SU-DHL-6 (cell line): Measurements from ENCODE around the gene ZNF213.

ENCODE experiments used
- H2AFZ ChIP-seq: fragments of 200-600 bp; sonication (generic); 2 replicates; pipeline ENCODE4 v1.6.1; 2014; ENCODE audit warnings: low read depth, mild to moderate bottlenecking, moderate library complexity, mixed read lengths, antibody characterized with exemption, low read length; ENCODE audit not compliant: severe bottlenecking
- H3F3A ChIP-seq: fragments of 200-600 bp; shearing (Covaris generic); 2 replicates; pipeline ENCODE4 v1.6.0; 2016; ENCODE audit warnings: antibody characterized with exemption, mild to moderate bottlenecking; ENCODE audit not compliant: insufficient read depth
- H3K27ac ChIP-seq: fragments of 200-600 bp; sonication (generic); 2 replicates; pipeline ENCODE4 v1.5.1; 2016; ENCODE audit warnings: low read depth, mild to moderate bottlenecking, low read length, moderate library complexity, mixed read lengths
- H3K27me3 ChIP-seq: fragments of 200-600 bp; sonication (generic), shearing (Covaris generic); 2 replicates; pipeline ENCODE4 v1.6.0; 2014; ENCODE audit warnings: mild to moderate bottlenecking, low read length
- H3K36me3 ChIP-seq: fragments of 200-600 bp; sonication (generic); 2 replicates; pipeline ENCODE4 v1.6.1; 2014; ENCODE audit warnings: mild to moderate bottlenecking, low read length, mixed read lengths
- H3K4me2 ChIP-seq: fragments of 300-600, 200-600 bp; shearing (Covaris generic), sonication (generic); 2 replicates; pipeline ENCODE4 v1.6.0; 2014; ENCODE audit warnings: low read length, low read depth, mild to moderate bottlenecking; ENCODE audit not compliant: poor library complexity, severe bottlenecking
- H3K4me3 ChIP-seq: fragments of 200-600 bp; sonication (generic); 2 replicates; pipeline ENCODE4 v1.5.1; 2014; ENCODE audit warnings: antibody characterized with exemption, low read length, mild to moderate bottlenecking, mixed read lengths; ENCODE audit not compliant: insufficient read depth, poor library complexity, severe bottlenecking
- H3K79me2 ChIP-seq: fragments of 200-600 bp; sonication (generic); 2 replicates; pipeline ENCODE4 v1.6.1; 2014; ENCODE audit warnings: mild to moderate bottlenecking, low read length, moderate library complexity; ENCODE audit not compliant: insufficient read depth
- H3K9ac ChIP-seq: fragments of 200-600 bp; sonication (generic); 2 replicates; pipeline ENCODE4 v1.7.0; 2014; ENCODE audit warnings: mild to moderate bottlenecking, low read length
- H3K9me2 ChIP-seq: fragments of 200-600 bp; sonication (generic); replicated peaks from 2 replicates; pipeline ENCODE4 v1.6.1; 2014; ENCODE audit warnings: low read length; ENCODE audit not compliant: insufficient read depth
- H3K9me3 ChIP-seq: fragments of 200-600 bp; sonication (generic); 2 replicates; pipeline ENCODE4 v1.6.1; 2014; ENCODE audit warnings: low read length, mixed read lengths; ENCODE audit not compliant: insufficient read depth
- H4K20me1 ChIP-seq: fragments of 200-600 bp; sonication (generic); 2 replicates; pipeline ENCODE4 v1.6.1; 2014; ENCODE audit warnings: low read depth, mild to moderate bottlenecking, antibody characterized with exemption, low read length, moderate library complexity, mixed read lengths
- EZH2phosphoT487 ChIP-seq: fragments of 200-600 bp; sonication (generic), shearing (Covaris generic); conservative IDR thresholded peaks from 2 replicates; pipeline ENCODE4 v1.6.1; 2018; ENCODE audit warnings: mild to moderate bottlenecking, antibody characterized with exemption, low read length, moderate library complexity, mixed read lengths
- TF ChIP-seq, protein P1 (sequence below): fragments of 200-600 bp; sonication (generic); IDR thresholded peaks from one replicate; pipeline ENCODE4 v1.5.1; 2017; ENCODE audit warnings: antibody characterized with exemption, mild to moderate bottlenecking, low read length, moderate library complexity; ENCODE audit not compliant: insufficient read depth, poor library complexity, severe bottlenecking

The ZNF213 gene

DNA sequence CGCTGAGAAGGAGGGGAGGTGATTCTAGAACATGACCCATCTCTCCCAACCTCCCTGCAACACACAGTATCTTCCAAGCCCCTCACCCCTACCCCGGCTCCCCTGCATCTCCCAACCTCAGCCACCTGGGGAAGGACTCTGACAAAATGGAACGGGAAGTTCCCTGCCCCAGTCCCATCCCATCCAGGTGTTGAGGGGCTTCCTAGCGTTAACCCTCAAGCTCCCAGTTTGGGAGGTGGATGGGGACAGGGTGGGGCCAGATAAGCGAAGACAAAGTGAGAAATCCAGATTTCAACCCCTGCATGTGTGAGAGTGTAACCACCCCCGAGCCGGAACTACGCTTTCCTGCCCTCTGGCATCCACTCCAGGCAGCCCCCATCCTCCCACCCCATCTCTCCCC, 37.6 kb upstream of the ZNF213 start:
- no peak overlapping the region for H3K27ac ChIP-seq
- peaks cover 5% of the 10 kb centered on the region; the same call in 1 of the 2 replicates for H3F3A ChIP-seq
- no peaks in the 10 kb centered on the region for H4K20me1 ChIP-seq
- H2AFZ ChIP-seq, result no peak overlapping the region
- no peak overlapping the region for H3K4me3 ChIP-seq
- no peaks in the 10 kb centered on the region for H3K79me2 ChIP-seq
- no peak for TF ChIP-seq EZH2phosphoT487
- TF ChIP-seq, protein P1, sequence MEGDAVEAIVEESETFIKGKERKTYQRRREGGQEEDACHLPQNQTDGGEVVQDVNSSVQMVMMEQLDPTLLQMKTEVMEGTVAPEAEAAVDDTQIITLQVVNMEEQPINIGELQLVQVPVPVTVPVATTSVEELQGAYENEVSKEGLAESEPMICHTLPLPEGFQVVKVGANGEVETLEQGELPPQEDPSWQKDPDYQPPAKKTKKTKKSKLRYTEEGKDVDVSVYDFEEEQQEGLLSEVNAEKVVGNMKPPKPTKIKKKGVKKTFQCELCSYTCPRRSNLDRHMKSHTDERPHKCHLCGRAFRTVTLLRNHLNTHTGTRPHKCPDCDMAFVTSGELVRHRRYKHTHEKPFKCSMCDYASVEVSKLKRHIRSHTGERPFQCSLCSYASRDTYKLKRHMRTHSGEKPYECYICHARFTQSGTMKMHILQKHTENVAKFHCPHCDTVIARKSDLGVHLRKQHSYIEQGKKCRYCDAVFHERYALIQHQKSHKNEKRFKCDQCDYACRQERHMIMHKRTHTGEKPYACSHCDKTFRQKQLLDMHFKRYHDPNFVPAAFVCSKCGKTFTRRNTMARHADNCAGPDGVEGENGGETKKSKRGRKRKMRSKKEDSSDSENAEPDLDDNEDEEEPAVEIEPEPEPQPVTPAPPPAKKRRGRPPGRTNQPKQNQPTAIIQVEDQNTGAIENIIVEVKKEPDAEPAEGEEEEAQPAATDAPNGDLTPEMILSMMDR, result no peak
- no peaks in the 10 kb centered on the region for H3K9me3 ChIP-seq
- no peak overlapping the region for H3K4me2 ChIP-seq
- H3K36me3 ChIP-seq, result no peaks in the 10 kb centered on the region
- no peaks in the 10 kb centered on the region for H3K27me3 ChIP-seq
- H3K9me2 ChIP-seq, result no peaks in the 10 kb centered on the region
- H3K9ac ChIP-seq, result no peak overlapping the region

DNA sequence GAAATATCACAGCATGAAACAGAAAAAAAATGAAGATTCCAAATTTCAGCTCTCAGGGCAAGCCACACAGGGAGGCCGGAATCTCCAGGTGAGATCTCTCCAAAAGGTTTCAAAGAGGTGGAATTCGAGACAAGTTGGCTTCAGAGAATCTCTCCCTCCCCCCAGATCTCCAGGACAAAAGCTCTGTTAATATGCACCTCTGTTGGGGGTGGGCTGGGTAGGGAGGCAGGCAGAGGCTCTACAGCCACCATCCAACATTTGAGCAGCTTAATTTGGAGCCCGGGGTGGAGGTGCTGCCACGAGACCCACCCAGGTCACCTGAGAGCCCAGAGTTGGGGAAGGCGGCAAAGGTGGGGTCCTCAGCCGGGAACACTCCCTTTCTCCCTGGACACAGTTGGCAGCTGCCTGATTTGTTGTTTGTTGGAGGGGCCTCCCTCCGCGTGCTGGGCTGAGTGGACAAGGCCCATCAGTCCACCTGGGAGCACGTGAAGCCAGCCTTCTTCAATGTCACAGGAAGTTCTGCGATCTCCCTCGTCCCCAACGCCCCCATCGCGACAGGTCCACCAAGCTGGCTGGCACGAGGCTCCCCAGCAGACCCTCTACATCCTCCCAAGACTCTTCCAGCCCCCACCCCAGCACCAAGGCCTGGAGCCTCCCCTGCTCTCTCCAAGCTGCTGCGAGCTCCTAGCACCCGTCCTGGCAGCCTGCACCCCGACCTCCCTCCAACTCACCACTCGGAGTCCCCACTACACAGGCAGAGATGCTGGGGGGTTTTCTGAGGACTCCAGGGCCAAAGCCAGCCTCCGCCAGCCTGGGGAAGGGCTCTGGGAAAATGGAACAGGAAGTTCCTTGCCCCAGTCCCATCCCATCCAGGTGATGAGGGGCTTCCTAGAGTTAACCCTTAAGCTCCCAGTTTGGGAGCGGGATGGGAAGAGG, 36.1 kb upstream of the ZNF213 start, which contains the start of gene ZSCAN10:
Gene ZSCAN10 (minus strand): TSS at position 836 of the 936 bp plus-strand sequence. CDS start 6,357 bp downstream, outside the sequence.
- no peaks in the 10 kb centered on the region for H3K36me3 ChIP-seq
- H3K9me3 ChIP-seq, result no peaks in the 10 kb centered on the region
- no peaks in the 10 kb centered on the region for H3K79me2 ChIP-seq
- H3K9me2 ChIP-seq, result no peaks in the 10 kb centered on the region
- no peaks in the 10 kb centered on the region for H4K20me1 ChIP-seq
- no peak within 1 kb of the TSS for H3K27ac ChIP-seq
- no peaks in the 10 kb centered on the region for H3K27me3 ChIP-seq
- no peak within 1 kb of the TSS for H3K9ac ChIP-seq
- no peak for TF ChIP-seq EZH2phosphoT487
- TF ChIP-seq, protein P1, result no peak
- H3K4me2 ChIP-seq, result no peak within 1 kb of the TSS
- H2AFZ ChIP-seq, result no peak within 1 kb of the TSS
- peaks cover 5% of the 10 kb centered on the region; the same call in 1 of the 2 replicates for H3F3A ChIP-seq
- H3K4me3 ChIP-seq, result no peak within 1 kb of the TSS

DNA sequence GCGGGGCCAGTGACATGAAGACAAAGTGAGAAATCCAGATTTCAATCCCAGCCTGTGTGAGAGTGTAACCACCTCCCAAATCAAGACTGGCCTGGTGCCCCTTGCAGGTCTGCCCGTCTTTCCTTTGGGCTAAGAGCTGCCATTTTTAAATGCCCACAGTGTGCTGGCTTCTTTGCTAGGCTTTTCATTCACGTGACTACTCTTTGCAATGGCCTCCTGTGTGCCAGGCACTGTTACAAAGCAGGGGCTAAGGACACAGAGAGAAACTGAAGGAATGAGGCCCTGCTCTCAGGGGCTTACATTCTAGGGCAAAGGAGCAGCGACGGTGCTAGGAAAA, 35.5 kb upstream of the ZNF213 start:
- H3K79me2 ChIP-seq, result no peaks in the 10 kb centered on the region
- H3K27ac ChIP-seq, result no peak overlapping the region
- H3K9me2 ChIP-seq, result no peaks in the 10 kb centered on the region
- no peaks in the 10 kb centered on the region for H3K9me3 ChIP-seq
- H3K36me3 ChIP-seq, result no peaks in the 10 kb centered on the region
- no peaks in the 10 kb centered on the region for H3K27me3 ChIP-seq
- TF ChIP-seq, protein P1, result no peak
- TF ChIP-seq EZH2phosphoT487, result no peak
- H3F3A ChIP-seq, result peaks cover 5% of the 10 kb centered on the region; the same call in 1 of the 2 replicates
- H3K9ac ChIP-seq, result no peak overlapping the region
- no peak overlapping the region for H3K4me2 ChIP-seq
- no peak overlapping the region for H3K4me3 ChIP-seq
- no peaks in the 10 kb centered on the region for H4K20me1 ChIP-seq
- no peak overlapping the region for H2AFZ ChIP-seq
